ENCODE data around the gene ARHGEF28. TPM values are rescaled to one million over a fixed set of nuclear protein-coding genes. Genes with fewer than 3 reads are reported as not detected.

The ARHGEF28 gene
- total RNA-seq (2014; rRNA removed; shearing (Covaris generic)): 5.2 and 5.8 TPM in 2 replicates

- DNase-seq: peak; percentile 75 to 80
- Histone ChIP-seq H3K4me1 (no peaks in the 10 kb centered on the region; the same call in 1 of the 2 replicates), H3K4me3 (peak within 1 kb of the TSS; percentile 78), H3K27me3 (no peaks in the 10 kb centered on the region), H3K36me3 (no peaks in the 10 kb centered on the region), H3K27ac (peak within 1 kb of the TSS; percentile 48; the same call in 1 of the 2 replicates), H3K9me3 (replicated peaks) (no peaks in the 10 kb centered on the region)
These were observed at the start of gene ARHGEF28 for GRCh38 chr5:73625944-73626811. Gene ARHGEF28 (plus strand): TSS chr5:73626196. CDS start chr5:73684852, 58,656 bp downstream.

GRCh38 chr5:73582285-73583145 is 43.5 kb upstream of the ARHGEF28 start:
- no peak for DNase-seq
- peaks cover 53% of the 10 kb centered on the region for H3K36me3 ChIP-seq
- no peak overlapping the region for H3K27ac ChIP-seq
- H3K27me3 ChIP-seq: no peaks in the 10 kb centered on the region
- no peak overlapping the region for H3K4me3 ChIP-seq
- no peaks in the 10 kb centered on the region for H3K4me1 ChIP-seq
- H3K9me3 ChIP-seq (replicated peaks): no peaks in the 10 kb centered on the region

GRCh38 chr5:73587923-73588322 is 38.1 kb upstream of the ARHGEF28 start:
- no peaks in the 10 kb centered on the region for H3K9me3 ChIP-seq (replicated peaks)
- DNase-seq: no peak
- H3K36me3 ChIP-seq: peaks cover 4% of the 10 kb centered on the region
- no peaks in the 10 kb centered on the region for H3K27me3 ChIP-seq
- H3K4me1 ChIP-seq: no peaks in the 10 kb centered on the region; the same call in 1 of the 2 replicates
- H3K4me3 ChIP-seq: no peak overlapping the region
- H3K27ac ChIP-seq: no peak overlapping the region

GRCh38 chr5:73591102-73591695 is 34.8 kb upstream of the ARHGEF28 start:
- Histone ChIP-seq H3K27ac (no peak overlapping the region), H3K4me3 (no peak overlapping the region), H3K36me3 (no peaks in the 10 kb centered on the region), H3K4me1 (no peaks in the 10 kb centered on the region; the same call in 1 of the 2 replicates), H3K9me3 (replicated peaks) (no peaks in the 10 kb centered on the region), H3K27me3 (no peaks in the 10 kb centered on the region)
- DNase-seq: peak; percentile 60 to 87

GRCh38 chr5:73591698-73592501 is 34.1 kb upstream of the ARHGEF28 start:
- peak; percentile 8 to 23 for DNase-seq
- H3K27ac ChIP-seq: no peak overlapping the region

GRCh38 chr5:73592551-73592950 is 33.4 kb upstream of the ARHGEF28 start:
- no peak overlapping the region for H3K27ac ChIP-seq
- no peaks in the 10 kb centered on the region for H3K9me3 ChIP-seq (replicated peaks)
- H3K4me1 ChIP-seq: no peaks in the 10 kb centered on the region; the same call in 1 of the 2 replicates
- no peaks in the 10 kb centered on the region for H3K27me3 ChIP-seq
- DNase-seq: no peak
- H3K4me3 ChIP-seq: no peak overlapping the region
- no peaks in the 10 kb centered on the region for H3K36me3 ChIP-seq

More at GRCh38 chr5:73591698-73592501, 34.1 kb upstream of the ARHGEF28 start:
- Histone ChIP-seq H3K4me1 (no peaks in the 10 kb centered on the region; the same call in 1 of the 2 replicates), H3K9me3 (replicated peaks) (no peaks in the 10 kb centered on the region), H3K27me3 (no peaks in the 10 kb centered on the region), H3K36me3 (no peaks in the 10 kb centered on the region), H3K4me3 (no peak overlapping the region)

GRCh38 chr5:73596705-73597328 is 29.2 kb upstream of the ARHGEF28 start:
- no peaks in the 10 kb centered on the region; the same call in 1 of the 2 replicates for H3K4me1 ChIP-seq
- H3K27ac ChIP-seq: no peak overlapping the region
- H3K9me3 ChIP-seq (replicated peaks): no peaks in the 10 kb centered on the region; the same call in 1 of the 2 replicates
- peak; percentile 45 to 70 for DNase-seq
- no peaks in the 10 kb centered on the region for H3K36me3 ChIP-seq
- H3K27me3 ChIP-seq: no peaks in the 10 kb centered on the region
- no peak overlapping the region for H3K4me3 ChIP-seq

GRCh38 chr5:73599380-73599779 is 26.6 kb upstream of the ARHGEF28 start:
- Histone ChIP-seq H3K27me3 (no peaks in the 10 kb centered on the region), H3K9me3 (replicated peaks) (peaks cover 4% of the 10 kb centered on the region), H3K4me3 (no peak overlapping the region), H3K27ac (no peak overlapping the region), H3K36me3 (no peaks in the 10 kb centered on the region), H3K4me1 (no peaks in the 10 kb centered on the region)
- no peak for DNase-seq

- Histone ChIP-seq H3K36me3 (no peaks in the 10 kb centered on the region), H3K27ac (no peak overlapping the region), H3K4me1 (peaks cover 10% of the 10 kb centered on the region), H3K4me3 (no peak overlapping the region), H3K27me3 (no peaks in the 10 kb centered on the region), H3K9me3 (replicated peaks) (peaks cover 4% of the 10 kb centered on the region)
- DNase-seq: no peak
These were observed 22.0 kb upstream of the ARHGEF28 start for GRCh38 chr5:73603998-73604397.

GRCh38 chr5:73605223-73606087 is 20.5 kb upstream of the ARHGEF28 start:
- H3K4me1 ChIP-seq: peaks cover 10% of the 10 kb centered on the region
- no peaks in the 10 kb centered on the region for H3K27me3 ChIP-seq
- peaks cover 4% of the 10 kb centered on the region for H3K9me3 ChIP-seq (replicated peaks)
- no peak overlapping the region for H3K27ac ChIP-seq
- no peak for DNase-seq
- no peaks in the 10 kb centered on the region for H3K36me3 ChIP-seq
- no peak overlapping the region for H3K4me3 ChIP-seq

GRCh38 chr5:73606206-73606753 is 19.7 kb upstream of the ARHGEF28 start:
- no peak overlapping the region for H3K27ac ChIP-seq
- H3K27me3 ChIP-seq: no peaks in the 10 kb centered on the region
- peaks cover 4% of the 10 kb centered on the region for H3K9me3 ChIP-seq (replicated peaks)
- peak; percentile 19 to 45 for DNase-seq
- H3K36me3 ChIP-seq: no peaks in the 10 kb centered on the region
- no peak overlapping the region for H3K4me3 ChIP-seq
- peaks cover 10% of the 10 kb centered on the region for H3K4me1 ChIP-seq

GRCh38 chr5:73607228-73607627 is 18.8 kb upstream of the ARHGEF28 start:
- Histone ChIP-seq H3K4me3 (no peak overlapping the region), H3K9me3 (replicated peaks) (peaks cover 2% of the 10 kb centered on the region), H3K27me3 (no peaks in the 10 kb centered on the region), H3K36me3 (no peaks in the 10 kb centered on the region), H3K4me1 (peaks cover 10% of the 10 kb centered on the region), H3K27ac (no peak overlapping the region)
- no peak for DNase-seq
